K562 (cell line): ENCODE measurements around the gene FAM83F. TPM values are rescaled to one million over a fixed set of nuclear protein-coding genes. Genes with fewer than 3 reads are reported as not detected.

Experiments
- CBX1 ChIP-seq: sonication (generic); IDR thresholded peaks from 2 replicates; pipeline ENCODE4 v1.6.1; 2016; ENCODE audit warnings: antibody characterized with exemption, low read depth, mild to moderate bottlenecking
- CTBP1 ChIP-seq: fragments of 450-650 bp; IDR thresholded peaks from 2 replicates; pipeline ENCODE4 v1.6.1; 2016; ENCODE audit warnings: borderline replicate concordance
- DMBX1 ChIP-seq: fragments of 250-450 bp; sonication (Bioruptor Pico); IDR thresholded peaks from 2 replicates; pipeline ENCODE4 v1.8.0; 2022; ENCODE audit warnings: inconsistent platforms, mild to moderate bottlenecking, moderate library complexity, borderline replicate concordance
- KLF6 ChIP-seq: fragments of 250-450 bp; sonication (Bioruptor Pico); IDR thresholded peaks from 2 replicates; pipeline ENCODE4 v1.4.0; 2020; ENCODE audit warnings: mild to moderate bottlenecking, moderate library complexity, borderline replicate concordance
- MYBL2 ChIP-seq, 2 experiments: fragments of 450-650 bp in 1 of 2; sonication (generic) in 1 of 2; formaldehyde crosslinking in 1 of 2; IDR thresholded peaks; 2 replicates each; pipeline versions ENCODE4 v1.6.1 to v1.8.1; 2017 to 2022; ENCODE audit warnings: borderline replicate concordance in 1 of 2, inconsistent platforms in 1 of 2, low read depth in 1 of 2, mild to moderate bottlenecking in 1 of 2, missing genetic modification reagents in 1 of 2, moderate library complexity in 1 of 2
- NRF1 ChIP-seq, 2 experiments: fragments of 450-650 bp; IDR thresholded peaks in 1 of 2; conservative IDR thresholded peaks in 1 of 2; 2 replicates each; pipeline ENCODE4 v1.6.1; 2014; ENCODE audit warnings: mild to moderate bottlenecking in 2 of 2
- RBM22 ChIP-seq: fragments of 200-400 bp; formaldehyde crosslinking; IDR thresholded peaks from 2 replicates; pipeline ENCODE4 v1.6.1; 2018; ENCODE audit warnings: low read length, low read depth; ENCODE audit not compliant: poor library complexity, severe bottlenecking
- ZBTB7A ChIP-seq: IDR thresholded peaks from 2 replicates; pipeline ENCODE4 v1.6.1; 2011; ENCODE audit warnings: low read depth, mild to moderate bottlenecking, low read length, moderate library complexity, borderline replicate concordance; ENCODE audit not compliant: control insufficient read depth
- ZNF184 ChIP-seq: sonication (generic); formaldehyde crosslinking; IDR thresholded peaks from 2 replicates; pipeline ENCODE4 v1.5.0; 2020; ENCODE audit warnings: missing genetic modification reagents
- ZNF354B ChIP-seq: fragments of 250-450 bp; sonication (Bioruptor Pico); IDR thresholded peaks from 2 replicates; pipeline ENCODE4 v1.4.0; 2020
- polyA plus RNA-seq, 8 experiments: library from polyadenylated mRNA; depleted of rRNA in 4 of 8; stranded (reverse) in 5 of 8; unstranded in 3 of 8; fragments of >200 nt; fragmentation: Nextera tagmentation in 2 of 8; fragmentation: Illumina TruSeq in 1 of 8; extraction: Ambion mirVana in 2 of 8; extraction: Trizol in 1 of 8; gene quantifications; 2 replicates each; pipeline versions ENCODE4 v1.2.1 to v1.2.3, GENCODE V29; 2011 to 2014; ENCODE audit warnings: inconsistent platforms in 1 of 8, missing spikeins in 1 of 8
- total RNA-seq, 7 experiments: library from RNA; depleted of rRNA in 6 of 7; stranded (reverse); fragments of >200 nt in 6 of 7; fragmentation: Illumina TruSeq in 2 of 7; extraction: Trizol in 2 of 7; gene quantifications; 2 replicates each; pipeline versions ENCODE4 v1.2.1 to v1.2.3, GENCODE V29; 2011 to 2021; ENCODE audit warnings: low replicate concordance in 1 of 7
- TF ChIP-seq, protein P1 (sequence below), 2 experiments: fragments of 450-650 bp in 1 of 2; sonication (generic) in 1 of 2; formaldehyde crosslinking; conservative IDR thresholded peaks; 2 replicates each; pipeline versions ENCODE4 v1.4.0 to v1.8.1; 2020 to 2022; ENCODE audit warnings: mild to moderate bottlenecking in 1 of 2, missing genetic modification reagents in 1 of 2
- TF ChIP-seq, protein P2 (sequence below): fragments of 250-450 bp; sonication (Bioruptor Pico); IDR thresholded peaks from 2 replicates; pipeline ENCODE4 v1.8.0; 2021; ENCODE audit warnings: borderline replicate concordance, mild to moderate bottlenecking, moderate library complexity; ENCODE audit not compliant: poor library complexity, severe bottlenecking
- TF ChIP-seq, protein P3 (sequence below), 2 experiments: IDR thresholded peaks; 2 replicates each; pipeline ENCODE4 v1.6.1; 2012; ENCODE audit warnings: improper control_type of control experiment in 2 of 2, low read depth in 2 of 2, low read length in 2 of 2, borderline replicate concordance in 1 of 2
- TF ChIP-seq, protein P4 (sequence below), 2 experiments: fragments of 250-450 bp in 1 of 2; fragments of 450-650 bp in 1 of 2; sonication (Bioruptor Pico) in 1 of 2; IDR thresholded peaks; 2 replicates each; pipeline versions ENCODE4 v1.6.1 to v1.8.0; 2016 to 2021; ENCODE audit warnings: mild to moderate bottlenecking in 2 of 2, moderate library complexity in 2 of 2, missing compliant biosample characterization in 1 of 2, missing genetic modification characterization in 1 of 2

FAM83F gene
- total and polyA plus RNA-seq, 9 of the 15 experiments (the other 6 are each of a cell fraction or from before 2014, with no cell fraction given), result under 0.01 to 0.13 (median 0.04) TPM; not detected in 1

DNA sequence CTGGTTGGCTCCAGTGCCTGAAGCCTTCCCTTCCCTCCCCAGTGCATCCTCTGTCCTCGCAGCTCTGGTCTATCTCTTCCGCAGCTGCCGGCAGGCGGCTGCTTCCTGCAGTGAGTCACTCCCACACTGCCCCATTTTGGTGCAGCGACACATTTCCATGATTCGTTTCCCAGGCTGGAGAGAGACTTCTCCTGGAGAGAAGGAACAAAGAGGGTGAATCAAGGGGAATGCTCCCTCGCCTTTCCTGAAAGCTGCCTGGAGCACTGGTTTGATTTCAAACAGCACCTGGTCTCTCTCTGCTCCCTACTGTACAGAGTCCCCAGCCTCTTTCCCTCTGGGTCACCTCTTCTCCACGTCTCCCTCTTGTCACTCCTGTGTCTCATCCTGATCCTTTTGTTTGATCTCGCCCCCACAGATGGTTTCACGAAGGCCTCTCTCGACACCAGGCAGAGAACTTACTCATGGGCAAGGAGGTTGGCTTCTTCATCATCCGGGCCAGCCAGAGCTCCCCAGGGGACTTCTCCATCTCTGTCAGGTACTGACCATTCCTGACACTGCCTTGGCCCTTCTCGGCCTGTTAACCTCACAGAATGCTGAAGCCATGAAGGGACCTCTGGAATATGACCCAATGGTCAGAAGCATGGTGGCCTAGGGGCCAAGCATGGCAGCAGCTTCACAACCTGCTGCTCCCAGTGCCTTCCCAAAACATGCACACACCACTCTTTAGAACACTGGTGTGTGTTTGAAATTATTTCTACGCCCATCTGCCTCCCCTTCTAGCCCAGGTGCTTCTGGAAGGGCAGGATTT is 34.9 kb upstream of the FAM83F start, which contains the start of gene TMA7B (continued):
- TF ChIP-seq KLF6 (CRISPR knock-in tag) (no peak), RBM22 (no peak), MYBL2 (IDR thresholded peaks at IDR 0.05; ENCODE audit: low read depth) (no peak), MYBL2 (CRISPR knock-in tag; IDR thresholded peaks at IDR 0.05; ENCODE audit: borderline replicate concordance) (no peak), CTBP1 (peak; percentile 21; the same call in 1 of the 2 replicates), DMBX1 (CRISPR knock-in tag) (peak; percentile 91), ZNF184 (CRISPR knock-in tag) (no peak), ZBTB7A (no peak), CBX1 (no peak), ZNF354B (no peak), NRF1 (conservative IDR thresholded peaks at IDR 0.05 in 1 of 2, IDR thresholded peaks at IDR 0.05 in 1 of 2) (no peak)
- TF ChIP-seq, protein P1, sequence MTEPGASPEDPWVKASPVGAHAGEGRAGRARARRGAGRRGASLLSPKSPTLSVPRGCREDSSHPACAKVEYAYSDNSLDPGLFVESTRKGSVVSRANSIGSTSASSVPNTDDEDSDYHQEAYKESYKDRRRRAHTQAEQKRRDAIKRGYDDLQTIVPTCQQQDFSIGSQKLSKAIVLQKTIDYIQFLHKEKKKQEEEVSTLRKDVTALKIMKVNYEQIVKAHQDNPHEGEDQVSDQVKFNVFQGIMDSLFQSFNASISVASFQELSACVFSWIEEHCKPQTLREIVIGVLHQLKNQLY (CRISPR knock-in tag; conservative IDR thresholded peaks at IDR 0.05), result no peak
- TF ChIP-seq, protein P2, sequence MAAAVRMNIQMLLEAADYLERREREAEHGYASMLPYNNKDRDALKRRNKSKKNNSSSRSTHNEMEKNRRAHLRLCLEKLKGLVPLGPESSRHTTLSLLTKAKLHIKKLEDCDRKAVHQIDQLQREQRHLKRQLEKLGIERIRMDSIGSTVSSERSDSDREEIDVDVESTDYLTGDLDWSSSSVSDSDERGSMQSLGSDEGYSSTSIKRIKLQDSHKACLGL (CRISPR knock-in tag), result no peak
- TF ChIP-seq, protein P3, sequence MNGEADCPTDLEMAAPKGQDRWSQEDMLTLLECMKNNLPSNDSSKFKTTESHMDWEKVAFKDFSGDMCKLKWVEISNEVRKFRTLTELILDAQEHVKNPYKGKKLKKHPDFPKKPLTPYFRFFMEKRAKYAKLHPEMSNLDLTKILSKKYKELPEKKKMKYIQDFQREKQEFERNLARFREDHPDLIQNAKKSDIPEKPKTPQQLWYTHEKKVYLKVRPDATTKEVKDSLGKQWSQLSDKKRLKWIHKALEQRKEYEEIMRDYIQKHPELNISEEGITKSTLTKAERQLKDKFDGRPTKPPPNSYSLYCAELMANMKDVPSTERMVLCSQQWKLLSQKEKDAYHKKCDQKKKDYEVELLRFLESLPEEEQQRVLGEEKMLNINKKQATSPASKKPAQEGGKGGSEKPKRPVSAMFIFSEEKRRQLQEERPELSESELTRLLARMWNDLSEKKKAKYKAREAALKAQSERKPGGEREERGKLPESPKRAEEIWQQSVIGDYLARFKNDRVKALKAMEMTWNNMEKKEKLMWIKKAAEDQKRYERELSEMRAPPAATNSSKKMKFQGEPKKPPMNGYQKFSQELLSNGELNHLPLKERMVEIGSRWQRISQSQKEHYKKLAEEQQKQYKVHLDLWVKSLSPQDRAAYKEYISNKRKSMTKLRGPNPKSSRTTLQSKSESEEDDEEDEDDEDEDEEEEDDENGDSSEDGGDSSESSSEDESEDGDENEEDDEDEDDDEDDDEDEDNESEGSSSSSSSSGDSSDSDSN (IDR thresholded peaks at IDR 0.05; ENCODE audit: borderline replicate concordance in 1 of 2, low read depth in 2 of 2, low read length in 2 of 2), result 0 out of 4 replicates have a peak, but pooled peaks of 1 of the 2 experiments have one; percentile 36
- TF ChIP-seq, protein P4, sequence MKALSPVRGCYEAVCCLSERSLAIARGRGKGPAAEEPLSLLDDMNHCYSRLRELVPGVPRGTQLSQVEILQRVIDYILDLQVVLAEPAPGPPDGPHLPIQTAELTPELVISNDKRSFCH (CRISPR knock-in tag; IDR thresholded peaks at IDR 0.05), result no peak
- TF ChIP-seq, protein P4 (tag; IDR thresholded peaks at IDR 0.05), result no peak
